Duodenal mucosa (tissue), 2 donors: ENCODE results near the gene SUMO4.
"Not testable (repeated sequence)": the region's sequence is repeated elsewhere in the genome, so short reads cannot be mapped to it uniquely, and the experiment has no call there.

ENCODE experiments used
- H3K27ac ChIP-seq: one replicate; pipeline ENCODE4 v1.7.0; 2013; ENCODE audit warnings: low read depth, low read length
- H3K27me3 ChIP-seq, 2 donors: one replicate each; pipeline ENCODE4 v1.7.0; 2013; ENCODE audit warnings: low read length in 2 of 2, control low read depth in 1 of 2; ENCODE audit not compliant: insufficient read depth in 2 of 2, control insufficient read depth in 1 of 2
- H3K36me3 ChIP-seq, 2 donors: one replicate each; pipeline ENCODE4 v1.7.0; 2013; ENCODE audit warnings: low read length in 2 of 2, control low read depth in 1 of 2; ENCODE audit not compliant: insufficient read depth in 2 of 2, control insufficient read depth in 1 of 2
- H3K4me1 ChIP-seq, 2 donors: one replicate each; pipeline ENCODE4 v1.7.0; 2013; ENCODE audit warnings: low read length in 2 of 2, control low read depth in 1 of 2; ENCODE audit not compliant: insufficient read depth in 2 of 2, control insufficient read depth in 1 of 2
- H3K4me3 ChIP-seq, 2 donors: one replicate each; pipeline ENCODE4 v1.7.0; 2013; ENCODE audit warnings: low read length in 2 of 2, low read depth in 1 of 2
- H3K9ac ChIP-seq, 2 donors: one replicate each; pipeline ENCODE4 v1.7.0; 2013; ENCODE audit warnings: low read length in 2 of 2, low read depth in 1 of 2
- H3K9me3 ChIP-seq, 2 donors: one replicate each; pipeline ENCODE4 v1.7.0; 2013; ENCODE audit warnings: low read length in 2 of 2, control low read depth in 1 of 2; ENCODE audit not compliant: control insufficient read depth in 1 of 2

Gene SUMO4

DNA sequence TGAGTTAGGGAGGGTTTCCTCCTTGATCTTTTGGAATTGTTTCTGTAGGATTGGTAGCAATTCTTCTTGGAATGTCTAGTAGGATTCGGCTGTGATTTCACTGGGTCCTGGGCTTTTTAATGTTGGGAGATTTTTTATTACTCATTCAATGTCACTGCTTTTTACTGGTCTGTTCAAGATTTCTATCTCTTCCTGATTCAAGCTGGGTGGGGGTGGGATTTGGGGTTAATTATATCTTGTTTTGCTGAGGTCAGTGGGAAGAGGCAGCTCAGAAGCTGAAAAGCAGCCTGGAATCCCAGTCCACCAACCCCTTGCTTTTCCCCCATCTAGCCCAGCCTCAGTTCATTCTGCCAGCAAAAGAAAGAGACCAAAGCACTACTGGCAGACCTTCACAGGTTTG is 39.6 kb downstream of the SUMO4 start:
- Histone ChIP-seq H3K9me3 (no peaks in the 10 kb centered on the region), H3K27ac (no peak overlapping the region), H3K4me3 (no peak overlapping the region), H3K4me1 (peaks cover 0 to 7% of the 10 kb centered on the region in 2 donors), H3K27me3 (no peaks in the 10 kb centered on the region), H3K36me3 (no peaks in the 10 kb centered on the region), H3K9ac (no peak overlapping the region)

DNA sequence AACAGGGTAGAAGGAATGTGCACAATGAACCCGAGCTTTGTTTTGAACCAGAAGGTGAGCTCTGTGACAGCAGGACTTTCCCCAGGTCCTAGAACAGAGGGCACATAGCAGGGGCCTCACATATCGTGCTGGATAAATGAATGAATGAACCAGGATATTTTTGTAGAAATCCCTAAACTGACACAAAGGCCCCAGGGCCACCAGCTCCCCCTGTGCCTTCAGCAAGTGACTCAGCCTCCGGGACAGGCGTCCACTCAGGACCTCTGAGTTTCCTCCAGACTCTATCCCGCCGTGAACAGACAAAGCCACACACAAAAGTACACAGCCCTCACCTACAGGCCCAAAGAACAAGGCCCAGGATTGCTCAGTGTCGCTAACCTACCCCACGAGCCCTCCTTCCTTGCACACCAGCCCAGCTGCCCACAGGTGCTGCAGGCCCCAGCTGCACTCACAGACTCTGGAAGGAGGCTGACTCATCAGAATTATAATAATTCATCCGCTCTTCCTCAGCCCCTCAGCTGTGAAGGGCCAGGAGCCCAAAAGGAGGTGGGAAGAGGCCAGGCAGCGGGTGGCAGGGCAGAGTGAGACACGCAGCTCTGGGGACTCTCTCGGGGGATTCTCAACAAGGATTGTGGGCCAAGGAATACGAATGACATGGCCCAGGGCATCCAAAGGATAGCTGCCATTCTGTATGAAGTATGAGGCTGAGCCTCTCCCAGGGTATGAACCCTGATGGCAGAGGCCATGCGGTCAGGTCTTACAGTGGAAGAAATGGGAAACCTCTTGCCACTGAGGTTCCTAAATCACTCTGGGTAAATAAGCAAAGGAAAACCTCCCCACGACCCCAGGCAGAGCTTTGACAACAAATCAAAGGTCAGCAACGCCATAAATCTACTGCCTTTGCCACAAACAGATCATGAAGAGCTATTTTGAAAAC is 40.9 kb downstream of the SUMO4 start:
- no peaks in the 10 kb centered on the region for H3K9me3 ChIP-seq
- H3K4me3 ChIP-seq: no peak overlapping the region
- H3K27me3 ChIP-seq: no peaks in the 10 kb centered on the region
- peaks cover 0 to 7% of the 10 kb centered on the region in 2 donors for H3K4me1 ChIP-seq
- H3K9ac ChIP-seq: no peak overlapping the region
- no peaks in the 10 kb centered on the region for H3K36me3 ChIP-seq
- H3K27ac ChIP-seq: no peak overlapping the region

DNA sequence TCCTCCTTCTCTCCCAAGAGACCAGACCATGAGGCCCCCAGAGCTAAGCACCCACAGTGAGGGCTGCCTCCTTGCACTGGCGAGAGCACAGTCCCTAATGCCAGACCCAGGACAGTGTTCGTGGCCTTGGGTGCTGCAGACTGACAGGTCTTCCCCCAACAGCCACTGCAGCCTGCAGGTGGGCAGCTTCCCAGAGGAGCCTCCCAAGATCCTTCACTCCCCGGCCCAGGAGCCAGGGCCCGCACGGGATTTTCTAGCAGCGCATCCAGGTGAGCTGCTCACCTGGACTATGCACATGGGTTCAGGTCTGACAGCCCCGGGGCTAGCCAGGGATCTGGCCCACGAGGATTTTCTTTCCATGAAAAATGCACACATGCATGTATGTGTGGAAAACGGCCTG is 41.7 kb downstream of the SUMO4 start:
- Histone ChIP-seq H3K4me3 (no peak overlapping the region), H3K36me3 (no peaks in the 10 kb centered on the region), H3K9ac (no peak overlapping the region), H3K27me3 (no peaks in the 10 kb centered on the region), H3K27ac (no peak overlapping the region), H3K4me1 (peaks cover 0 to 7% of the 10 kb centered on the region in 2 donors), H3K9me3 (no peaks in the 10 kb centered on the region)

DNA sequence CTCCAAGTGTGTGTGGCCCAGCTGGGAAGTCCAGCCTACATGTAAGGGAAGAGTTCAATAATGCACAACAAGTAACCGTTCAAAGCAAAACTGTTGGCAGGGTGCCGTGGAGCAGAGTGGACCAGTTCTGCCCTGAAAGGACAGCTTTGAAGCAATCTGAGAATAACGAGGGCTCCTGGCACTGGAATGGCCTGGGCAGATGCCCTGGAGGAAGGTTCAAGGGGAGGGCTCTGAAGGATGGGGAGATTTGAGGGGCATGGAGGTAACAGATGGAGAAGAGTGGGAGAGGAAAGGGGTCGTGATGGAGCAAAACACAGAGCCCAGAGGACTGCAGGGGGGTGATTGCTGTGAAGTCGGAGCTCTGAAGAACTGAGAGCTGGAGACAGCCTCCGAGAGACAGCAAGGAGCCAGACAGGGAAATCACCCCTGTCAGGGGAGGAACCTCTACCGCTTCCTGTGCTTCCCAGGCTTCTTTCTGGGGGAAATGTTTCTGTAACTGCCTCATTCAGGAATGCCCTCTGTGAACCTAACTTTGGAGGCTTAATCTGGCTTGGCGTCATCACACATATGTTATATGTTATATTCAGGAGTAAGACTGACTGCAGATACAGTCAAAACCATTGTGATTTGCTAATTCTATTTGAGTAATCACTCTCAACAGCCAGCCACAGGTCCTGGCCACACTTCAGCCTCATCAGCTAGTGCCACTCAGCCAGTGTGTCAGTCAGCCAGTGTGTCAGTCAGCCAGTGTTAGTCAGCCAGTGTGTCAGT is 43.5 kb downstream of the SUMO4 start:
- Histone ChIP-seq H3K27me3 (no peaks in the 10 kb centered on the region), H3K9ac (no peak overlapping the region), H3K4me3 (no peak overlapping the region), H3K27ac (no peak overlapping the region), H3K36me3 (no peaks in the 10 kb centered on the region), H3K4me1 (peaks cover 0 to 7% of the 10 kb centered on the region in 2 donors), H3K9me3 (no peaks in the 10 kb centered on the region)

DNA sequence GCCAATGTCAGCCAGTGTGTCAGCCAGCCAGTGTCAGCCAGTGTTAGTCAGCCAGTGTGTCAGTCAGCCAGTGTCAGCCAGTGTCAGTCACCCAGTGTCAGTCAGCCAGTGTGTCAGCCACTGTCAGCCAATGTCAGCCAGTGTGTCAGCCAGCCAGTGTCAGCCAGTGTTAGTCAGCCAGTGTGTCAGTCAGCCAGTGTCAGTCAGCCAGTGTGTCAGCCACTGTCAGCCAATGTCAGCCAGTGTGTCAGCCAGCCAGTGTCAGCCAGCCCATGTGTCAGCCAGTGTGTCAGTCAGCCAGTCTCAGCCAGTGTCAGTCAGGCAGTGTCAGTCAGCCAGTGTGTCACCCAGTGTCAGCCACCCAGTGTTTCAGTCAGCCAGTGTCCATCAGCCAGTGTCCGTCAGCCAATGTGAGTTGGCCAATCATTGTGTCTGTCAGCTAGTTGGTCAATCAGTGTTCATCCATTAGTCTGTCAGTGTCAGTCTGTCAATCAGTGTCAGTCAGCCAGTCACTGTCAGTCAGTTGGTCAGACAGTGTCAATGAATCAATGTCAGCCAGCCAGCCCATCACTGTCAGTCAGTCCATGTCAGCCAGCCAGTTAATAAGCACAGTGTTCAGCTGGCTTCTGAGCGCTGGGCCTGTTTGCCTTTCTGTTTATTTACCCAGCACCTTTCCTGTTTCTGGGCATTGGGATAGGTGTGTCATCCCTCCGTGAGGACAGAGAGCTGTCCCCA is 44.5 kb downstream of the SUMO4 start:
- not testable (repeated sequence) for H3K4me1 ChIP-seq, H3K27me3 ChIP-seq, H3K9ac ChIP-seq

DNA sequence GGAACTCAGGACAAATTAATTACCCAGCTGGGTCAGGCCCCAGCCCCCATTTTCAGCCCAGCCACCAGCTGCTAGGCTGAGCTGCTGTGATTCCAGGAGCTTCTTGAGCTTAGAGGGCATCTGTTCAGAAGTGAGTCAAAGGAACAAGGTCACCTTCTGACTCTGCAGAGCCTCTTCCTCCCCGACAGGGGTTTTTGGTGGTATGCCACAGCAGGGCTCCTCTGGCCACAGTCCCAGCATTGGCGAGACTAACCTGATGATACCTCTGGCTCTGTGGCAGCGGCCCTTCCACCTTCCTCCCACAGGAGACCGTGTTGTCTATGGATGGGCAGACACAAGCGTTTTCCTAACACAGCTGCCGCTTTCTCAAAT is 45.0 kb downstream of the SUMO4 start:
- no peak overlapping the region for H3K27ac ChIP-seq
- H3K9me3 ChIP-seq: no peaks in the 10 kb centered on the region
- H3K27me3 ChIP-seq: no peaks in the 10 kb centered on the region
- H3K36me3 ChIP-seq: no peaks in the 10 kb centered on the region
- H3K4me1 ChIP-seq: peaks cover 0 to 7% of the 10 kb centered on the region in 2 donors
- H3K9ac ChIP-seq: no peak overlapping the region
- H3K4me3 ChIP-seq: no peak overlapping the region

More for the DNA sequence above, 44.5 kb downstream of the SUMO4 start:
- not testable (repeated sequence) for H3K9me3 ChIP-seq, H3K4me3 ChIP-seq, H3K27ac ChIP-seq, H3K36me3 ChIP-seq

DNA sequence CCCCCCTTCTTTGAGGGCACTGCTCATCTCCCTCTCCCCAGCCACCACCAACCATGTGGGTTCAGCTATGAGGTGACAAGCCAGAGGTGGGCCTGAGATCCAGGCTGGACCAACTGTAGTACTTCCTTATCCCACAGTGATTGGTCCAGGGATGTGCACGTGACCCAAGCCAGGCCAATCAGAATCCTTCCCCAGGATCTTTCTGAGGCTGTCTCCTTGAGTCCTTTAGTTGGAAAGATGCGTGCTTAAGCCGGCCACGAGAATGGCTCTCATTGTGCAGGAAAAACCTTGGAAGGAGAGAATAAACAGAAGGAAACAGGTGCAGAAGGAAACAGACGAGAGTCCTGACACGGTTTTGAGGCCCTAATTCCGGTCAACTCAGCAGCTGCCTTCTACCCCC is 45.5 kb downstream of the SUMO4 start:
- H3K9me3 ChIP-seq: no peaks in the 10 kb centered on the region
- H3K36me3 ChIP-seq: no peaks in the 10 kb centered on the region
- H3K4me1 ChIP-seq: peaks cover 5 to 11% of the 10 kb centered on the region in 2 donors
- H3K9ac ChIP-seq: no peak overlapping the region
- H3K27me3 ChIP-seq: no peaks in the 10 kb centered on the region
- no peak overlapping the region for H3K27ac ChIP-seq
- H3K4me3 ChIP-seq: no peak overlapping the region

DNA sequence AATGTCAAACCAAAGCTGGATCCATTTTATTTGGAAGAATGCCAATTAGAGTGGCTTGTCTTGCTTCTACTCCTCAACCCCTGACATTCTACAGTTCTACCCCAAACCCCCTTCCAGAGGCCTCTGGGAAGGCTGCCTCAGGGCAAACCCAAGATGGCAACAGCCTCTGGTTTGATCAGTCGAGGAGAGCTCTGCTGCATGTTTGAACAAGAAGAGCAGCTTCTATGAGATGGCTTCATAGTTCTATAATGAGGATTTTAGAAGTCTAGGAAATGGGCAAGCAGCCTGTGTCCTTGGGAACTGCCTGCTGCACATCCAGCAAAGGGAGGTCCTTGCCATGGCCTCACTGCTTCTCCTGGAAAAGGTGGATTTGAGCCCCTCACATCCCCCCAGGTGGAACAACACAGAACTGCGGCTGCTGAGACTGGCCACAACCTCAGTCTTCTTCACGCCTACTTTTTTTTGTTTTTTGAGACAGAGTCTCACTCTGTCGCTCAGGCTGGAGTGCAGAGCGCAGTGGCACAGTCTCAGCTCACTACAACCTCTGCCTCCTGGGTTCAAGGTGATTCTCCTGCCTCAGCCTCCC is 46.8 kb downstream of the SUMO4 start:
- Histone ChIP-seq H3K9me3 (no peaks in the 10 kb centered on the region), H3K4me1 (peaks cover 10% of the 10 kb centered on the region in 2 donors), H3K36me3 (no peaks in the 10 kb centered on the region), H3K27ac (no peak overlapping the region), H3K27me3 (no peaks in the 10 kb centered on the region), H3K4me3 (no peak overlapping the region), H3K9ac (no peak overlapping the region)

DNA sequence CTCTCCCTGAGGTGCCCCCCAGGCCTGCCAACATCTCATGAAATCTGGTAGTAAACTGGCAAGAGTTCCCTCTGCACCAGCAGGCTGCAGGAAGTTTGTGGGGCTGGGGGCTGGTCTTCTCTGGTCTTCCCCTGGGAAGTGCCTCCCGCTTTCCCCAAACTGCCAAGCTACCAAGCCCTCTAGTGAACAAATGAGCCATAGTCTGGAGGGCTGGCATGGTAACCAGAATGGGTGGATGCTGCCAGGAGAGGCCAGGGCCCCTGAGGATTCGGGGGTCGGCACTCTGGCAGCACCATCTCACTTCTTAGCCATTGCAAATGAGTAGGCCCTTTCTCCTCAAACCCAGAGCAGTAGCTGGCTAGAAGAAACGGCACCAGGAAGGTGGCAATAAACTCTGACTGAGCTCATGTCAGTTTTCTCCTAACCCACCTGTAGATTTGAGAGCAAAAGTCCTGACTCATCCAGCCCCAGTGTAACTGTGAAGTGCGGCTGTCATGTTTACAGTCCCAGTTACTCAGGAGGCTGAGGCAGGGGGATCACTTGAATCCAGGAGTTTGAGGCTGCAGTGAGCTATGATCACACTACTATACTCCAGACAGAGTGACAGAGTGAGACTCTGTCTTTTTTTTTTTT is 48.9 kb downstream of the SUMO4 start:
- no peak overlapping the region for H3K9ac ChIP-seq

More for the DNA sequence above, 48.9 kb downstream of the SUMO4 start:
- Histone ChIP-seq H3K27me3 (no peaks in the 10 kb centered on the region), H3K4me3 (no peak overlapping the region), H3K4me1 (peaks cover 27 to 29% of the 10 kb centered on the region in 2 donors), H3K9me3 (no peaks in the 10 kb centered on the region), H3K27ac (no peak overlapping the region), H3K36me3 (no peaks in the 10 kb centered on the region)
